ENCODE data around the gene PRMT1.

Gene PRMT1

GRCh38 chr19:49672131-49672919, 4.7 kb upstream of the PRMT1 start:
- DNase-seq: peak; percentile 61

DNA sequence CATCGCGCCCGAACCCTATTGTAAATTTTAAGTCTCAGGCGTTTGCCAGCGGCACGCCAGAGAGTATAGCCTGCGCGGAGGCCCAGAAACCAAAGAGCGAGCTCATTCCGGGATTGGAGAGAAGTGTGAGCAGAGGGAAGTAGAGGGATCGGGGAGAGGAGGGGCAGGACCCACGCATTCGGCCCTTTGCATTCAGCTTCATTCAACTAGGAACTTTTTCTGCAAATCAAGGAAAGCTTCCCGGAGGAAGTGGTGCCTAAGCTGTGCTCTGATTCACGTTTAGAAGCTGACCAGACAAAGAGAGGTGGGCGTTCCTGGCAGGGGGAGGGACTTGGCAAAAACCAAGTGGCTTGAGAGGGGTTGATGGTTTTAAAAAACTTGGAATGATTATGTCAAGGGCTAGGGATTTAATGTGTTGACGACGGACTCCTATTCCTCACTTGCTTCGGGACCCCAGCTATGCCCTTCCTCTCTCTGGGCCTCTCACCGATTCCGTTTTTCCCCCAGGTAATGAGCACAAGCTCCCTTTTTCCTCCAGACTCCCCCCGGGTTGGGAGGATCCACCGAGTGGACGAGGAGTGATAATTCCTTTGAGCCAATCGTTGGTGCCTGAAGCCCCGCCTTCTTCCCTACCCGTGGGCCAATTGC, 811 bp upstream of the PRMT1 start:
- DNase-seq: no peak

- peak; percentile 98 for DNase-seq
These were observed 264 bp upstream of the PRMT1 start for GRCh38 chr19:49676784-49677230.

DNA sequence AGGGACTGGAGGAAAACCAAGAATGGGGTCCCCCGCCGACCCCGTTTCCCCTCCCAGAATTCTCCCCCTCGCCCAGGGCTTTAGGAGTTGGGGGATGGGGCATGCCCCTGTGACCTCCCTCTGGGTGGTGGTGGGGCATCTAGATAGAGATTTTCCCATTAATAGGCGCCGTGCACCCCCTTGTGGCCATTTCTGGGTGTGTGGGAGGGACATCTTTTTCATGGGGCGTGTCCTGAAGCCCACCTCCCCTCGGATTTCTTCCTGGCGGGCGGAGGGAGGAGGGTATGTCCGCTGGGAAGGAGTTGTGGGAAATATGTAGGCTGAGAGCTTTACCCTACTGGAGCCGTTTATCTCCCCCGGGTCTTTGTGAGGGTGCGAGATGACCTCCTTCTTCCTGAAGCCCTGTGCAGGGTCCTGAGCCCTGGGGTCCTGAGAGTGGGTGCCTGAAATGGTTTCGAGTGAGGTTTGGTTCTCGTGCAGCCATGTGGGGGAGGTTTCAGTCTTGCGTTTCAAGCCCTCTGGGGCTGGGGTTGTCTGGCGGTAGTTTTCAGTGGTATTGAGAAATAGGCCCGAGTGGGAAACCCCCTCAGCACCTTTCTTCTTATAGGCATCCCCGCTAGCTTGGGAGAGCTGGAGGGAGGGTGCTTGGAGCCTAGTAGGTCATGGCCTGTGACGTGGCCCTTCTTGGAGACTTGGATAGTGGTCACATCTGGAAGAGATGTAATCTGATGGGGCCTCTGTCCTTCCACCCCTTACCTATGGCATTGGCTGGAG, 1.0 kb downstream of the PRMT1 start:
- peak; percentile 76 for DNase-seq

DNA sequence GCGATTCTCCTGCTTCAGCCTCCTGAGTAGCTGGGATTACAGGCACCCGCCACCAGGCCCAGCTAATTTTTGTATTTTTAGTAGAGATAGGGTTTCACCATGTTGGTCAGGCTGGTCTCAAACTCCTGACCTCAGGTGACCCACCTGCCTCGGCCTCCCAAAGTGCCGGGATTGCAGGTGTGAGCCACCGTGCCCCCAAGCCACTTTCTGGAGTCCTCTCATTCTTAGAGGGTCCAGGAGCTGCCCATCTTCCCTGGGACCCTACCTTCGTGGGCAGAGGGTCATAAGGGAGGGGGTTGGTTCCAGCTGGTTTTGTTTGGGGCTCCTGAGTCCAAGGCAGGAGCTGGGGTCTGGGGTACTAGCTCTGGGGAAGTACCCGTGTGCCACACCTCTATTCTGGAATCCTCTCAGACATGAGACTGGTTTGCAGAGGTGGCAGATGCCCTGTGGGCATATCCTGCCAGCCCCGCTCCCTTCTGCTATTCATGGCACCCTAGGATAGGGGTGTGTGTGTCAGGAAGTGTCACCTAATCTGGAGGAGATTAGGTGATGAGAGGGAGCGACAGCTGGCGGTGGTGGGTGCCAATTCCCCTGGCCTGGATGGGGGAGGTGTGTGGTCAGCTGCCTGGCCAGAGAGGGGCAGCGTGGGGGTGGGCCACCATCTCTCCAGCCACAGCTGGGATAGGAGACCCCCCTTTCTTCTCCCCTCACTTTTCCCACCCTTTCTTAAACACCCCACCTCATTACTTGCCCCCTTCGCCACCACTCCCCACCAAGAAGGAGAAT, 2.1 kb downstream of the PRMT1 start:
- DNase-seq: no peak

DNA sequence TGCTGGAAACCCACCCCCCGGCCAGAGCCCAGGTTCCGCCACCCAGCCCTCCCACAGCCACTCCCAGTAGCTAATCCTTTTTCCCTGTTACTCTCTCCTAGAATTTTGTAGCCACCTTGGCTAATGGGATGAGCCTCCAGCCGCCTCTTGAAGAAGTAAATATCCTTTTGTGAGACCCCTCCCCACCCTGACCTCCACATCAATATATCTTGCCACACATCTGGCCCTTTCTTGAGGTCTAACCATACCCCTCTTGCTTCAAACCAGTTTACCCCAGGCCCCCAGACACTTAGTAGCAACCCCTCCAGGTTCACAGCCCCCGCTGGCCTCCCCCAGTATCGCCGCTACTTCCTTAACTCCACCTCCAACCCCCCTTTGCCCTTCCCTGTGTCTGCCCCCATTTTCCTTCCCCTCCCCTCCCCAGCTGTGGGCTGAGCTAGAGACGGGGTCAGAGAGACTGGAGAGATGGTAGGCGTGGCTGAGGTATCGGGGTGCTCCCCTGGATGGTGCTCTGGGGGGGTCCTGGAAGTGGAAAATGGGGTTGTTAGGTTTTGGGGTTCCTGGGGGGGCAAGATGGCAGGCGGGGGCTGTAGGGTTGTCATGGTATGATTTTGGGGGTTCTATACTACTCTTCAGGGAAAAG, 2.8 kb downstream of the PRMT1 start:
- no peak for DNase-seq

- peak; percentile 85 for DNase-seq
These were observed 3.6 kb downstream of the PRMT1 start for GRCh38 chr19:49680421-49681351.

DNA sequence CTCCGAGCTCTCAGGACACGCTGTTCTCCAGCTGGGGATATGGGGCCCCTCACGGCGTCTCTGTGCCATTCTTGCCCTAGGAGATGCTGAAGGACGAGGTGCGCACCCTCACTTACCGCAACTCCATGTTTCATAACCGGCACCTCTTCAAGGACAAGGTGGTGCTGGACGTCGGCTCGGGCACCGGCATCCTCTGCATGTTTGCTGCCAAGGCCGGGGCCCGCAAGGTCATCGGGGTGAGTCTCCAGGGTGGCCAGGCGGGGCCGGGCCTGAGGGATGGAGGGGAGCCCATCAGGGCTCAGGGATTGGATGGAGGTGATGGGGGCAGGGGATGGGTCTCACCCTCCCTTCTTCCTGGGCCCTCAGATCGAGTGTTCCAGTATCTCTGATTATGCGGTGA, 4.8 kb downstream of the PRMT1 start:
- DNase-seq: no peak

DNA sequence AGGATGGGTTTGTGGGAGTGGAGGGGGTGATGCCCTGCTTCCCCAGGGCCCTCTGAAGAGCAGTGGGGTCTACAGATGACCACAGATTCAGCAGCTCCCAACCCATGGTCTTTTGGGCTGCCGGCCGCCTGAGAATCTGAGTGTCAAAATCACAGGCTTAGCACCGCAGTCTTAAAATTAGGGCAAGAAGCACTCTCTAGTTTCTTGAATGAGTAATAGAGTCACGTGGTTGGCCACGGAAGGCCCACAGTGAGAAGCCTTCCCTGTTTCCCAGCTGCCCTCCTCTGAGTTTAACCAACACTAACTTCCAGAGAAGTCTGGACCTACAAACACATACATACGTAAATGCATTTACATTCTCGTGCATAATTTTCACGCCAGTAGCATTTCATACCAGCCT, 5.2 kb downstream of the PRMT1 start:
- DNase-seq: no peak

DNA sequence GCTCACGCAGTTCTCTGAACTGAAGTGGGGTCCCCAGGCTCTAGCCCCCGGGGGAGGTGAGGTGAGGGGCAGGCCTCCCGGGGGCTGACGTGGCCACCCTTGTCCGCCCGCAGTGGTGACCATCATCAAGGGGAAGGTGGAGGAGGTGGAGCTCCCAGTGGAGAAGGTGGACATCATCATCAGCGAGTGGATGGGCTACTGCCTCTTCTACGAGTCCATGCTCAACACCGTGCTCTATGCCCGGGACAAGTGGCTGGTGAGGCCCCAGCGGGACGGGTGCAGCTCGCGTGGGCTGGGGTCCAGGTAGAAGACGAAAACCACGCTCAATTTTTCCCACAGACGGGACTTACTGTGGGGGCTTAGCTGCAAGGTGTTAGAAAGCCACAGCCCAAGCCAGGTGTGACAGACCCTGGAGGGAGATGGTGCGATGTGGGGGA, 6.8 kb downstream of the PRMT1 start:
- DNase-seq: no peak

DNA sequence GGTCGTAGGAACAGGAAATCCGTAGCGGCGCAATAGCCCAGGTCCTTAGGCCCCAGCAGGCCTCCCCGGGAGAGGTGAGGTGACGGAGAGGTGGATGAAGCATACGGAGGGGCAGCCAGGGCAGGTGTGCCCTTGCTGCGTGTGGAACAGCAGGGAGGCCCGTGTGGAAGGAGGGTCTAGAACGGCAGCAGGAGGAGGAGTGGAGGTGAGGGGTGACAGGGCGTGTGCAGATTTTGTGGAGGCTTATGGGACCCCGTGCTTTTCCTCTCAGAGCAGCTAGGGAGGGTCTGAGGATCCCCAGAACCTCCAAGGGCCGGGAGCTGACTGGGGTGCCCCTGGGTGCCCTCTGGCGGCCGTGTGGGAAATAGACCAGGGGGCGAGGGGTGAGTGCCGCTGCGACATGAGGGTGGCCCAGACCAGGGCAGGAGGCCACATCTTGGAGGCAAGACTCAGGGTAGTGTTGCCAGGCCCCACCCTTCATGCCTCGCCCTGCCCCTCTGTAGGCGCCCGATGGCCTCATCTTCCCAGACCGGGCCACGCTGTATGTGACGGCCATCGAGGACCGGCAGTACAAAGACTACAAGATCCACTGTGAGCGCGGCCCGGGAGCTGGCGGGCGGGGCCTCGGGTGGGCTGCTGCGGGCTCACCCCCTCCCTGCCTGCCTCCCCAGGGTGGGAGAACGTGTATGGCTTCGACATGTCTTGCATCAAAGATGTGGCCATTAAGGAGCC, 7.3 kb downstream of the PRMT1 start:
- DNase-seq: no peak

DNA sequence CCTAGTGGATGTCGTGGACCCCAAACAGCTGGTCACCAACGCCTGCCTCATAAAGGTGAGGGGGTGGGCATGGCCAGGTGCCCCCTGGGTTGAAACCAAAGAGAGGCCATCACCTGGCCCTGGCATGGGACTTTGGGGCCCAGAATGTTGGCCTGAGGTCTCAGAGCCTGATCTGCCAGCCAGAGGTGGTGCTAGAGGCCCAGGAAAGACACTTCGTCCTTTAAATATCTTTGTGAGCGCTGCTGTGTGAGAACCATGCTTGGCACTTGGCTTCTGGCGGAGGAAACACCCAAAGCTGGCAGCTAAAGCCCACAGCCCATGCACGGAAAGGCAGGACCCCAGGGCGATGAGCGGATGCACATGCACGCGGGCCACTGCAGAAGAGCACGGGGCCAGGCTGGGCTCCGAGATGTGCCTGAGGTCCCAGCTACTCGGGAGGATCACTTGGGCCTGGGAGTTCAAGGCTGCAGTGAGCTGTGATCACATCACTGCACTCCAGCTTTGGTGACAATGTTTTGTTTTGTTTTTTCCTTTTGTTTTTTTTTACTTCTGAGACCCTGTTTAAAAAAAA, 8.0 kb downstream of the PRMT1 start:
- DNase-seq: no peak

GRCh38 chr19:49685845-49686332, 8.8 kb downstream of the PRMT1 start:
- DNase-seq: no peak

GRCh38 chr19:49686503-49687088, 9.5 kb downstream of the PRMT1 start:
- no peak for DNase-seq

DNA sequence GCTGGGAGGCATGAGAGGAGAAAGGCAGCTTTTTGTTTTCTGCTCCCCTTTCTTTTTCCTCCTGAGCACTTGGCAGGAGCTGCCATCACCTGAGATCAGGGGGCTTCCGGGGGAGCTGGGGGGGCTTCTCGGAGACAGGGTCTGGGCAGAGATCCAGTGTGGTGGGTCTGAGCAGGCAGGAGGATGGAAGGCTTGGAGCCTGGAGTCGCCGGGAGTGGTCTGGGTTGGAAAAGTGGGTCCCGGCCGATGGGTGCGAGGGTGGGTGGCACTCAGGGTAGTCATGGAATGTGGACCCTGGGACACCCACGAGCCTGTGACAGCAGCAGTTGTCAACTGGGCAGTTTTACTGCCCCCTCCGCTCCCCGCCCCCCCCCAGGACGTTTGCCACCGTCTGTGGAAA, 10.1 kb downstream of the PRMT1 start:
- no peak for DNase-seq

- DNase-seq: no peak
These were observed 10.7 kb downstream of the PRMT1 start for GRCh38 chr19:49687566-49688316.

DNA sequence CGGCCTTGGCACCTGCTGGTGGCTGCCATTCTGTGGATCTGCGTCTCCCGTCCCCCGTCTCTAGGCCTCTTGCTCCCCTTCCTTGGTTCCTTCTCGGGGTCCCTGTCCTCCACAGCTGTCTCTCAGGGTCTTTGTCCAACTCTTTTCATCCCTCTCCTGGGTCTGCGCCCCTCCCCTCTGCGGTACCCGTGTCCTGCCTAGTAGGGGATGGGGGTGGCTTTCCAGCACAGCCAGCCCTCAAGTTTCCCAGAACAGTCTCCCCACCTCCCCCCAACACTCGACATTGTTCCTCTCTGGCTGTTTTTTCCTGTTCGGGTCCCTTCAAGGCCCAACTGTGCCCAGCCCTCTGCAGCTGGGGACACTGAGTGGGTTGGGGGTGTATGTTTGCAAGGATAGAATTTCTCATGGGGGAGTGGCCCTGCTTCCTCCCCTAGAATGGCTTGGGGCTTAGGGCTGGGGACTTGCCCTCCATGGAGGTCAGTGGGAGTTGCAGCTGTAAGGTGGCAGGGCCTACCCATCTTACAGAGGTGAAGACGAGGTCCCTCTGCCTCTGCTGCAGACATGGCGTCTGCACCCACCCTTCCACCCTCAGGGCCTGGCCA, 11.6 kb downstream of the PRMT1 start:
- no peak for DNase-seq
